ENCODE measurements around the gene TEKT2. TPM values are rescaled to one million over a fixed set of nuclear protein-coding genes. Genes with fewer than 3 reads are reported as not detected.
A peak's percentile ranks its signal among the peaks of the same experiment; 100 is the strongest.

TEKT2 gene, protein sequence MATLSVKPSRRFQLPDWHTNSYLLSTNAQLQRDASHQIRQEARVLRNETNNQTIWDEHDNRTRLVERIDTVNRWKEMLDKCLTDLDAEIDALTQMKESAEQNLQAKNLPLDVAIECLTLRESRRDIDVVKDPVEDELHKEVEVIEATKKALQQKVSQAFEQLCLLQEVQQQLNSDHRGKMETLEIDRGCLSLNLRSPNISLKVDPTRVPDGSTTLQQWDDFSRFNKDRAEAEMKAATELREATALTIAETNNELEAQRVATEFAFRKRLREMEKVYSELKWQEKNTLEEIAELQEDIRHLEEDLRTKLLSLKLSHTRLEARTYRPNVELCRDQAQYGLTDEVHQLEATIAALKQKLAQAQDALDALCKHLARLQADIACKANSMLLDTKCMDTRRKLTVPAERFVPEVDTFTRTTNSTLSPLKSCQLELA
- not detected for total RNA-seq
- long read RNA-seq = 0 reads

DNA sequence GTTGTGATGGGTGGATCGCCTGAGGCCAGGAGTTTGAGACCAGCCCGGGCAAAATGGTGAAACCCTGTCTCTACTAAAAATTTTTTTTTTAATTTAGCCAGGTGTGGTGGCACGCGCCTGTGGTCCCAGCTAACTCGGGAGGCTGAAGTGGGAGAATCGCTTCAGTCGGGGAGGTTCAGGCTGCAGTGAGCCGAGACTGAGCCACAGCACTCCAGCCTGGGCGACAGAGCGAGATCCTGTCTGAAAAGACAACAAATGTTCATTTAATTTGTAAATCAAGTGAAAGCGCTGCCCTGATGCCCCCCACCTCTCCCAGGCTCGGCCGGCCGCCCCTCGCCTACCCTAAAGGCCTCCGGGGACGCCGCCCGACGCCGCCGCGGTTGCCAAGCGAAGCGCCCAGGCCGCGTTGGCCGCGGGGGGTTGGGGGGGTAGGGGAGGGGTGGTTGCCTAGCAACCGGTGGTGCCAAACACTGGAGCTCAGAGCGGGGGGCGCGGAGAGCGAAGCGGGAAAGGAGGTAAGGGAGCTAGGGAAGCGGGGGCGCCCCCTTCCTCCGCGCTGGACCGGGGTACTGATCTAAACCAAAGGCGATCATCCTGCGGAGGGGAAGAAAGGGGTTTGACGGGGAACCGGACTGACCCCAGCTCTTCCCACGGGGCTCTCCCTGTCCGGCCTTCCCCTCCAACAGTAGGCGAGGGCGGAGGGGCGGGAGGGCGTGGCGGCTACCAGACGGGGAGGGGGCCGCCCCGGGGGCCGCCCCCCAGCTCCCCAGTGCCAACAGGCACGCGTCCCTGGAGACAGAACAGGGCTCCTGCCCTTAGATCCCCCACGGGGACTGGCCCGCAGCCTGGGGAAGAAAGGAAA lies at the start of gene TEKT2:
TSS of gene TEKT2 (plus strand) at position 460 of the 862 bp plus-strand sequence. CDS start 828 bp downstream, outside the sequence.
- ATAC-seq = no peak
- intact Hi-C loops (cut with micrococcal nuclease) = no loop called here
- DNase-seq = peak; percentile 46

DNA sequence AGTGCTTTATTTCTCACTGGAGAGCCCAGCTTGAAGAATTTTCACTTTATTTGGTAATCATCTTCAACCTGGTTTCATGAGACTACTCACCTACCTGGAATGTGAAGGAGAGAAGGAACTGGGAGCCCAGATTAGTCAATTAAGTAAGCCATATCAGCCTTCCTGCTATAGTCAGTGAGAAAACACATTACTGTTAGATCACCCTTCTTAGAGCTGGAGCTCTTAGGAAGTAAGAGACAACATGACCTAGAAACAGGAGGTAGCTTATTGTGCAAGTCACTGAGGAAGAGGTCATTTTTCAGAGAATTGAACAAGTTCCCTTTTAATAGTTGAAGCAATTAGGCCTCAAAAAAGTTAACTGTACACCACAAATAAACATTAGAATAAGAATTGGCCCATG lies 49.2 kb upstream of the TEKT2 start:
- intact Hi-C loops (cut with micrococcal nuclease) = no loop called here
- no peak for ATAC-seq

DNA sequence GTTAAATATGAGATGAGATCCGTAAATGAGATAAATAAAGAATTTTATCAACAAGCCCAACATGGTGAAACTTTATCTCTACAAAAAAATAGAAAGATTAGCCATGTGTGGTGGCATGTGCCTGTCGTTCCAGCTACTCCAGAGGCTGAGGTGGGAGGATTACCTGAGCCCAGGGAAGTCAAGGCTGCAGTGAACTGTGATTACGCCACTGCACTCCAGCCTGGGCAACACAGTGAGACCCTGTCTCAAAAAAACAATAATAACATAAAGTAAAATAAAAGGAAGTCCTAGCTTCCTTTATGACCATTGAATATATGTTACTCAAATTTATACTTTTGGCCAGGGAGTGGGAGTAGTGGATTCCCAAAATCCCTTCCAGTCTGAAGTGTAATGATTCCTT lies 48.7 kb upstream of the TEKT2 start:
- ATAC-seq (no peak), DNase-seq (no peak)
- intact Hi-C loops (cut with micrococcal nuclease) = no loop called here

More for the DNA sequence above, 49.2 kb upstream of the TEKT2 start:
- no peak for DNase-seq

DNA sequence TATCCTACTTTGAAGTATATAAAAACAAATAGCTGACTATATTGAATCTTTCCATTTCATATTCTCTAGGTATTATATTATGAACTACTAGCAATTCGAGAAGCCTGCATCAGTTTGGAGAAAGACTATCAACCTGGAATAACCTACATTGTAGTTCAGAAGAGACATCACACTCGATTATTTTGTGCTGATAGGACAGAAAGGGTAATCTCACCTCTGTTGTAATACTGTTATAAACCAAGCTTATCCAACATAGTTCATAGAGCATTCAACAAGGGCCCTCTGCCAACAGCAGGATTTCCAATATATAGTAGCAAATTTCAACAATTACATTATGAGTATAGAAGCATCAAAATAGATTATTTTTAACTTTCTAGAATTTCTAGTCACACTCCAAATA lies 43.7 kb upstream of the TEKT2 start:
- intact Hi-C loops (cut with micrococcal nuclease) = no loop called here
- ATAC-seq (no peak), DNase-seq (no peak)

DNA sequence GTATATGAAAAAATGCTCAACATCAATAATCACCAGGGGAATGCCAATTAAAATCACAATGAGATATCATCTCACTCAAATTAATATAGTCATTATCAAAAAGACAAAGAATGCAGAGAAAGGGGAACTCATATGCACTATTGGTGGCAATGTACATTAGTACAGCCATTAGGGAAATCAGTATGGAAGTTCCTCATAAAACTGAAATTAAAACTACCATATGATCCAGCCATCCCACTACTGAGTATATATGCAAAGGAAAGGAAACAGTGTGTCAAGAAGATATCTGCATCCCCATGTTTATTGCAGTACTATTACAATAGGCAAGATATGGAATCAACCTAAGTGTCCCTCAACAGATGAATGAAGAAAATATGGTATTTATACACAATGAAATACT lies 32.1 kb upstream of the TEKT2 start:
- intact Hi-C loops (cut with micrococcal nuclease) = no loop called here
- no peak for DNase-seq
- ATAC-seq = no peak

DNA sequence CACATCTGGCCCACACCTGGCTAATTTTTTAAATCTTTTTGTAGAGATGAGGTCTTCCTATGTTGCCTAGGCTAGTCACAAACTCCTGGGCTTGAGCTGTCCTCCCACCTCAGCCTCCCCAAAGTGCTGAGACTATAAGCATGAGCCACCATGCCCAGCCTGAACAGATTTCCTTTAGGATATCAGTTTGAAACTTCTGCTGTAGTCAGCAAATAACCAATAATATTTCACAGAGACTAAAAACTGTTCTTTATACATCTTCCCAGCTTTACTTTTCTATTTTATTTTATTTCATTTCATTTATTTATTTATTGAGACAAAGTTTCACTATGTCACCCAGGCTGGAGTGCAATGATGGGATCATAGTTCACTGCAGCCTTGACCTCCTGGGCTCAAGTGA lies 29.9 kb upstream of the TEKT2 start:
- ATAC-seq (no peak), DNase-seq (no peak)
- intact Hi-C loops (cut with micrococcal nuclease) = no loop called here

DNA sequence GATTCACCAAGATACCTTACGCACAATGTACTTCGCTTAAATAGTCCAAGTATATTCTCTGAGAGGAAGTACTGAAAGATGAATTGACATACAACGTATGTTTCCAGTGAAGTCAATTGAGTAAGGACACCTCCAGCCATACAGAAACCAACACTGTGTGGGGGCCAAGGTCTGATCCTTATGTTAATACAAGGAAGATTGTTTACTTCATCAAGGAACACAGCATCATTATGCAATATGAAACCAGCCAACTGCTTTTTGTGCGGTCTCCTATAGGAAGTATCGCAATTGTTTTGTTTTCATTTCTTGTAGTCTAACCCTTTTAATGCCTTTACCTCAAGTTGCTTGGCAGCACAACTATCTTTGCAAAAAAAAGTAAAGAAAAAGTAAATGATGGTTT lies 28.2 kb upstream of the TEKT2 start:
- DNase-seq (no peak), ATAC-seq (no peak)
- intact Hi-C loops (cut with micrococcal nuclease) = no loop called here

DNA sequence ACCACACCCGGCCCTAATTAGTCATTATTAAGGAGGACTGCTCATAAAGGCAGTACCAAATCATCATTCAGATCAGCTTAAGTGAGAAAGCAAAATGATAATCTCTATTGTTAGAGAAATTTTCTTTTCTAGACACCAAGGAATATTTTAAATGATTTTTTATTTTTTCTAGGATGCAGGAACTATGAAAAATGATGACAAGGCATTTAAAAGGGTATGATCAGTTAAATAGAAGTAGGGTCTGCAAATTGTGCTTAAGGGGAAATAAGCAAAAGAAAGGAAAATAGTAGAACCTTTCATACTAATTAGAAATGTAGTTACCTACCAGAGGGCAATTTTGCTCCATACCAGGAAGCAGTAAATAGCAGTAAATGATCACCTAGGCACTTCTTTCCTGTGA lies 21.6 kb upstream of the TEKT2 start:
- ATAC-seq = no peak
- no peak for DNase-seq
- intact Hi-C loops (cut with micrococcal nuclease) = no loop called here

DNA sequence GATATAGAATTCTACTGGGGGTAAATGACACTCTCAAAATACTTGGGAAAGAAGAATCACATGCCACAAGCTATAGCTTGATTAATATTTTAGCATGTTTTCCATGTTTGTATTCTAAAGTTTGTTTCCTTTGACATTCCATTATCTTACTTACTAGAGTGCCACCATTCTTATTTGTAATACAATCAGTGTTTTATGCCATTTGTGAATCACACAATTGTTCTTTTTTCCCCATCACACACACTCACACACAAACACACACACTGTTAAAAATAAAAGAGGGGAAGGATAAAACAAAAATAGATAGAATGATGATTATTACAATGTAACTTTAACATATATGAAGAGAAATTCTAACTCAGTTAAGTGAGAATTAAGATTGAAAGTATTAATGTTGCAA lies 16.0 kb upstream of the TEKT2 start:
- DNase-seq = no peak
- intact Hi-C loops (cut with micrococcal nuclease) = no loop called here
- no peak for ATAC-seq

DNA sequence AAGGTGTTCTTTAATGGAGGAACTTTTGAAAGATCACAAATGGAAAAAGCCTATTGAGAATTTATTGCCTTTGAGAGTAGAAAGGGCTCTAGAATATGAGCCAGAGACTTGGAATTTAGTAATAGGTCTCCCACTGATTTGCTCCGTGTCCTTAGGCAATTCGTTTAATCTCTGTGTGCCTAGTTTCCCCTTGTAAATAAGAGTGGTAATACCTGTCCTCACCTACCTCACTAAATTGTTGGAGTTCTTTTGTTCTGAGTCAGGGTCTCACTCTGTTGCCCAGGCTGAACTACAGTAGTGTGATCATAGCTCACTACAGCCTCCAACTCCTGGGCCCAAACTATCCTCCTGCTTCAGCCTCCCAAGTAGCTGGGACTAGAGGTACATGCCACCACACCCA lies 15.0 kb upstream of the TEKT2 start:
- intact Hi-C loops (cut with micrococcal nuclease) = no loop called here
- DNase-seq = no peak
- ATAC-seq = no peak

DNA sequence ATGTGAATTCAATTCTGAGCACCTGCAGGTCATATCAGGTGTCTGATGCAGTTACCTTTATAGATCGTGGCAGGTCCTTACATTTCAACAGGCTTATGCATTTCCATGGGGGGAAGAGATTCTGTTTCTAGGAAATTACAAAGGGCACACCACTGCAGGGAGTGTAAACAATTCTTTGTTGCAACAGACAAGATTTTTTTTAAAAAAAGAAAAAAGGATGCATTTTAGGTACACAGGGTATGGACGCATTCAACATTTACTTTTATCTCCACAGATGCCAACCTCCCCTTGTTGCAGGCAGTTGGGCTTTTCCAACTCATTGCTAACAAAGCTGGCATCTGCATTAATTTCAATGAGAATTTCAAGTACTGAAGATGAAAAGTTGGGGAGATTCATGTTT lies 13.5 kb upstream of the TEKT2 start:
- intact Hi-C loops (cut with micrococcal nuclease) = no loop called here

DNA sequence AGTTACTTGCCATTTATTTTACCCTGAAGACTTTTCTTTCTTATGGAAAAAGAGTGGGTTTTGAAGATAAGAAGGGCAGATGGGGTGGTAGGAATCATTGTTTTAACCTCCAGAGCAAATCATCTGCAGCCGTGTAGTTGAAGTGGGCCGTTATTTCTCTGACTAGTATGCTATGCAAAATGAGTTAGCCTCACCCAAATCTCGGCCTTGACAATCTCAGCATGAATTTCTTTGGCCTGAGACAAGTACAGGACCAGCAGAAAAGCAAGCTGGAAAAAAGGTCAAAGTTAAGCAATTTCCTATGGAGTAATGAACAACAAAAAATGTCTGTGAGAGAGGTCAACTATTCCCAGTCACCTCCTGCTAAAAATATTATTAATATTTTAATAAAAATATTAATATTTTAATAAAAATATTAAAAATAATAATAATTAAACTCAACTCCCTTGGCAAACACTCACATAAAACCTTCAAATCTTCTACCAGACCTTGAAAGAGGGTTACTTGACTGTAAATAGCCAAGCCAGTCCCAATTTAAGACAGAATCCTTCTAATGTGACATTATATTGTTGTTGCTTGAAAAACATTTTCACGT lies 6.8 kb upstream of the TEKT2 start:
- intact Hi-C loops (cut with micrococcal nuclease) = no loop called here
- ATAC-seq (no peak), DNase-seq (no peak)

More for the DNA sequence above, 13.5 kb upstream of the TEKT2 start:
- ATAC-seq = no peak
- DNase-seq = no peak

DNA sequence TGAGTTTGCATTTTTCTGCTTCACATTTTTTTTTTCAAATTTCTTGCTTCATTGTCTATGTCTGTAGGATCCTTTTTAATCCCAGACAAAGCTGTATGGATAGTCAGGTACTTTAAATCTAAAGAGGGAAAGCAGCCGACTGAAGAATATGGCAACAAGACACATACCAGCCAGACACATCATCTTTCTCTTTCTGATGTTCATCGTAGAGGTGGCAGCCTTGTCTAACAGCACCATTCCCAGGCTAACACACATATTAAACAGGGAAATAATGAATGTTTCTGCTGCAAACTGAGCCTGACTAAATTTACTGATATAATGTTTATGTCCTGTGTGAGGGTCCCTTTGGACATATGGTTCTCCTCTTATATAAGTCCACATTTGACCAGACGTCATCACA lies 3.7 kb upstream of the TEKT2 start:
- ATAC-seq = no peak
- no peak for DNase-seq
- intact Hi-C loops (cut with micrococcal nuclease) = no loop called here

DNA sequence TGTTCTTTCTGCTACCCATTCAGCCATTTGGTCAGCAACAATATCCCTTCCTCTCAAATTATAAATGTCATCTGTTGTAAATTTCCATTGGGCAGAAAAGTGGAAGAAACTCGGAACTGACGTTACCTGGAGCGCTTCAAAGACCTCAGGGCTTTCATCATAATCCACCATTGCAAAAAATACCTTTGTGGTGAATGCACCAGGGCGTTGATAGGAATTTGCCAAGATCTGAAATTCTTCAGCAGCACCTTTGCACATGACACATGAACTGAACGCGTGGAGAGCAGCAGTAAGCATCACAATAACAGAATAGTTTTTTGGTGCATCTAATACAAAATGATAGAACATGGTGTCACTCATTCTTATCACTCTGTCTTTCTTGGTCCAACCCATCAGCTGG lies 3.1 kb upstream of the TEKT2 start:
- ATAC-seq = no peak
- DNase-seq = no peak
- intact Hi-C loops (cut with micrococcal nuclease) = no loop called here

DNA sequence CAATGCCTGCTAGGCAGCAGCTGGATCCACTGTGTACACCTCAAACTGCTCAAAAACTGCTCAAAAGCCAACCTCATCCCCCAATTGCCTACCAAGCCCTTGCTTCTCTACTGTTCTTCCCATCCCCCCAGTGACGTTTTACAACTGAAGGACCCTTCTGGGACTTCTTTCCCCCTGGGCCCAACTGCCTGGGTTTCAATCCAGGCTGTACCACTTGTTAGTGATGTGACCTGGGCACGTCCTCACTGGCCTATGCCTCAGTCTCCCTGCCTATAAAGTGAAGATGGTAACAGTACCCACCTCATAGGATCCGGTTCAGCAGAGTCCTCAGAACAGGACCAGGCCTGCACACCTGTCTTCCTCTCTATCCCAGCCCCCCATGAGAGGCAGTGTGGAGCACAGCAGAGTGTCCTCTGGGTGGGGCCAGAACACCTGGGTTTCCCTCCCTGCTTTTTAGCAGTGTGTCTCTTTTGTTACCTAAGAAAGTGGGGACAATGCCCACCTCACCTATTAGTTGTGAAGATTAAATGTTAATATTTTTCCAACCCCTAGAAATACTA lies 1.9 kb upstream of the TEKT2 start:
- intact Hi-C loops (cut with micrococcal nuclease) = no loop called here
- ATAC-seq (no peak), DNase-seq (no peak)

DNA sequence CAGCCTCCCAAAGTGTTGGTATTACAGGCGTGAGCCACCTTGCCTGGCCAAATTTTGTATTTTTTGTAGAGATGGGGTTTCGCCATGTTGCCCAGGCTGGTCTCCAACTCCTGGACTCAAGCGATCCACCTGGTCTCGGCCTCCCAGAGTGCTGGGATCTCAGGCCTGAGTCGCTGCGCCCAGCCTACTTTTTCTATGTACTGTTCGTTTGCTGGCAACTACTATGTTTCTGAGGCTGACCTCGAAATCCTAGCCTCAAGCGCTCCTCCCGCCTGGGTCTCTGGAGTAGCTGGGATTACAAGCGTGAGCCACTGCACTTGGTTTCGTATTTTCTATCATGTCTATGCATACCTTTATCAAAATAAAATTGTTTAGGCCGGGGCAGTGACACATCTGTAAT lies 675 bp upstream of the TEKT2 start:
- intact Hi-C loops (cut with micrococcal nuclease) = no loop called here
- DNase-seq (no peak), ATAC-seq (no peak)

DNA sequence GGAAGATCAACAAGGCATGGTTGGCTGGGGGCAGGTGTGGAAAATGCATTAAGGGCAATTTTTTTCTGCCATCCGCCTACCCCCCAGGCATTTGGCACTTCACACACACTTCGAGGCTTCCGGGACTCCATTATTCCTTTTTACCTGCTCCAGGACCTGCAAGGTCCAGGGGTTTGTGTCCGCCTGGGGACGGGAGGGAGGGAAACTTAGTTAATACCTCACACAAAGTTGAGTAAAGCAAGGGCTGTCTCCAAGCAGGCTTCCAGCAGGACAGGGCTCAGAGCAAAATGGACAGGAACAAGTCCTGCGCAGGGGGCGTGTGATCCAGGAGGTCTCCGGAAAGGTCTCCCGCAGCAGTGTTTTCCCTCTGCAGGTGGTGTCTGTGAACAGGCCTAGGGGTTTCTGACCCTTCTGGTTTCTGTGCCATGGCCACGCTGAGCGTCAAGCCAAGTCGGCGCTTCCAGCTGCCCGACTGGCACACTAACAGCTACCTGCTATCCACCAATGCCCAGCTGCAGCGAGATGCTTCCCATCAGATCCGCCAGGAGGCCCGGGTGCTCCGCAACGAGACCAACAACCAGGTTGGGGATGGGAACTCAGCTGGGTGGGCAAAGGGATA lies 712 bp downstream of the TEKT2 start:
- ATAC-seq (no peak), DNase-seq (no peak)
- intact Hi-C loops (cut with micrococcal nuclease) = no loop called here

DNA sequence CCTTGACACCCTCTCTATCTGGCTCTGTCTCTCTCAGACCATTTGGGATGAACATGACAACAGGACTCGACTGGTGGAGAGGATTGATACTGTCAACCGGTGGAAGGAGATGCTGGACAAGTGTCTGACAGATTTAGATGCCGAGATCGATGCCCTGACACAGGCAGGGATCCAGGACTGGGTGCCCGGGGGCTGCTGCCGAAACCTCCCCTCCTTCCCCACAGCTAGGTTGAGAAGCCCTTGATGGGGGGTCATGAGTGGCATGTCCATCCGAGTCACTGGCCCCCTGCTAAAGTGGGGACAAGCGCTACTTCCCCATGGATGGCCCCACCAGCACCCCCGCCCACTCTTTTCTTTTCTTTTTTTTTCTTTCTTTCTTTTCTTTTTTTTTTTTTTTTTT lies 1.2 kb downstream of the TEKT2 start:
- intact Hi-C loops (cut with micrococcal nuclease) = no loop called here
- DNase-seq (no peak), ATAC-seq (no peak)

DNA sequence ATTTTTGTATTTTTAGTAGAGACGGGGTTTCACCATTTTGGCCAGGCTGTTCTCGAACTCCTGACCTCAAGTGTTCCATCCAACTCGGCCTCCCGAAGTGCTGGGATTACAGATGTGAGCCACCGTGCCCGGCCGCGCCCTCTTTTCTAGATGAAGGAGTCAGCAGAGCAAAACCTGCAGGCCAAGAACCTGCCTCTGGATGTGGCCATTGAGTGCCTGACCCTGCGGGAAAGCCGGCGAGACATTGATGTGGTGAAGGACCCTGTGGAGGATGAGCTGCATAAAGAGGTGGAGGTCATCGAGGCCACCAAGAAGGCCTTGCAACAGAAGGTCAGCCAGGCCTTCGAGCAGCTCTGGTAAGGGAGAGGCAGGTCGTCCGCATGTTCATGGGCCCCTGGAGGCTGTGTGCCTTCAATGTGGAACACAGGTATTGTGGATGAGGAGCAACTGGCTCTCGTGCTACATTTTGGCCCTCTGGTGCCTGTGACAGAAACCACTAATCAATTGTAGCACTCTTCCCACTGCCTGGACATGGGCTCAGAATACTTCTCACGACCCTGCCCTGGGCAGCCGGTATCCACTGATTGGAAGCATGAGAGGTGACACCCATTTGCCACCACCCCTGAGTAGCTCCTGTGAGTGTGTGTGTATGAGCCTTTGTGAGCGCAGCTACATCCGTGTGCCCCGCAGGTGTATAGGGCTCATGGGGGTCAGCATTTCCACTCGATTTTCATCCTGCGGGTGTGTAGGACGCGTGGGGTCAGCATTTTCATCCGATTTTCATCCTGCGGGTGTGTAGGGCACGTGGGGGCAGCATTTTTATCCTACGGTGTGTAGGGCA lies 2.0 kb downstream of the TEKT2 start:
- DNase-seq (no peak), ATAC-seq (no peak)
- intact Hi-C loops (cut with micrococcal nuclease) = no loop called here

Measured in left ventricle myocardium superior (tissue), 1 donor.